Measurements from ENCODE around the gene PLCL1. TPM values are rescaled to one million over a fixed set of nuclear protein-coding genes. Genes with fewer than 3 reads are reported as not detected.

The PLCL1 gene
- total and polyA plus RNA-seq, 10 of the 15 experiments (the other 5 are each of a cell fraction or from before 2014, with no cell fraction given), result 0.03 to 1.5 (median 0.22) TPM

- no TSS peak for BruUV-seq (replicated peaks)
- no peak for DNase-seq (ENCODE audit: low read depth, low spot score)
- POLR2A ChIA-PET, result no interaction called here
- CTCF ChIA-PET, result no interaction called here
- ATAC-seq, result no peak
- Histone ChIP-seq H3K9me3 (replicated peaks; ENCODE audit: control insufficient read depth, insufficient read depth, low read length) (no peaks in the 10 kb centered on the region), H2AFZ (ENCODE audit: control insufficient read depth, low read depth, low read length) (no peak overlapping the region), H3K4me3 (no peak overlapping the region), H3K4me1 (ENCODE audit: control insufficient read depth, insufficient read depth, low read length) (no peaks in the 10 kb centered on the region), H3K27ac (ENCODE audit: control insufficient read depth, insufficient read depth) (no peak overlapping the region), H3K27me3 (replicated peaks in 1 of 2; ENCODE audit: control insufficient read depth in 2 of 2, insufficient read depth in 2 of 2, low read length in 1 of 2) (no peaks in the 10 kb centered on the region), H3K79me2 (ENCODE audit: control insufficient read depth, insufficient read depth, low read length) (no peaks in the 10 kb centered on the region), H3K36me3 (ENCODE audit: control insufficient read depth in 2 of 2, insufficient read depth in 2 of 2, low read length in 1 of 2) (no peaks in the 10 kb centered on the region), H4K20me1 (ENCODE audit: control insufficient read depth, insufficient read depth) (no peaks in the 10 kb centered on the region), H3K9ac (ENCODE audit: control insufficient read depth, insufficient read depth, low read length) (no peak overlapping the region), H3K4me2 (ENCODE audit: control insufficient read depth, insufficient read depth) (no peak overlapping the region)
- 0% methylated on average over 1 of the region's 1 CpG for WGBS (ENCODE audit: insufficient coverage, insufficient replicate concordance, low lambda C conversion rate, missing lambda C conversion rate)
- intact Hi-C loops (cut with micrococcal nuclease; ENCODE audit: unreplicated experiment) (no loop called here), in situ Hi-C loops (cut with MboI) (no loop called here)
- TF ChIP-seq MTA2 (IDR thresholded peaks at IDR 0.05; ENCODE audit: low read depth) (no peak), BHLHE40 (IDR thresholded peaks at IDR 0.05; ENCODE audit: borderline replicate concordance in 1 of 2, low read depth in 2 of 2, low read length in 1 of 2) (no peak), STAT1 (conservative IDR thresholded peaks at IDR 0.05) (no peak), PKNOX1 (IDR thresholded peaks at IDR 0.05) (no peak), HSF1 (IDR thresholded peaks at IDR 0.05; ENCODE audit: low read depth, low read length) (no peak), TCF12 (IDR thresholded peaks at IDR 0.05; ENCODE audit: low read depth, low read length) (no peak), TCF3 (IDR thresholded peaks at IDR 0.05; ENCODE audit: borderline replicate concordance, insufficient read depth, low read depth, low read length) (no peak), SMC3 (IDR thresholded peaks at IDR 0.05; ENCODE audit: borderline replicate concordance, low read length) (no peak), BCL3 (IDR thresholded peaks at IDR 0.05; ENCODE audit: borderline replicate concordance, insufficient read depth, low read depth, low read length, poor library complexity, severe bottlenecking) (no peak), YBX1 (IDR thresholded peaks at IDR 0.05) (no peak), KAT2A (conservative IDR thresholded peaks at IDR 0.05; ENCODE audit: control insufficient read depth, low read depth, low read length) (no peak), CHD1 (IDR thresholded peaks at IDR 0.05; ENCODE audit: low read depth, low read length) (no peak), MYB (IDR thresholded peaks at IDR 0.05; ENCODE audit: borderline replicate concordance, low read depth, low read length) (no peak), ZBTB11 (CRISPR knock-in tag; IDR thresholded peaks at IDR 0.05) (no peak), FOXM1 (IDR thresholded peaks at IDR 0.05; ENCODE audit: low read depth, low read length) (no peak), SREBF2 (IDR thresholded peaks at IDR 0.05; ENCODE audit: low read length) (no peak)
- RAD21 ChIA-PET (ENCODE audit: unreplicated experiment), result no interaction called here
- SMC1A ChIA-PET (ENCODE audit: uncharacterized antibody, unreplicated experiment), result no interaction called here
- no peak for FAIRE-seq
Observed at GRCh38 chr2:198187841-198188240, 383.4 kb downstream of the PLCL1 start.
